ENCODE data around the gene TCERG1L.

Gene TCERG1L

GRCh38 chr10:131224106-131224505 lies 87.4 kb downstream of the TCERG1L start:
- TF ChIP-seq USF1 (IDR thresholded peaks at IDR 0.05) (no peak), EGR1 (IDR thresholded peaks at IDR 0.05) (no peak), YY1 (IDR thresholded peaks at IDR 0.05; ENCODE audit: low read depth) (no peak), CREB1 (IDR thresholded peaks at IDR 0.05; ENCODE audit: low read depth) (no peak), REST (IDR thresholded peaks at IDR 0.05; ENCODE audit: low read depth) (no peak), RAD21 (IDR thresholded peaks at IDR 0.05; ENCODE audit: low read depth) (no peak), ZBTB7A (IDR thresholded peaks at IDR 0.05; ENCODE audit: low read depth) (no peak)

GRCh38 chr10:131223422-131223821 lies 88.1 kb downstream of the TCERG1L start:
- no peak for TF ChIP-seq EGR1 (IDR thresholded peaks at IDR 0.05)
- no peak for TF ChIP-seq EP300 (IDR thresholded peaks at IDR 0.05; ENCODE audit: borderline replicate concordance)
- no peak for TF ChIP-seq YY1 (IDR thresholded peaks at IDR 0.05; ENCODE audit: low read depth)
- no peak for TF ChIP-seq CEBPB (IDR thresholded peaks at IDR 0.05)
- TF ChIP-seq TAF1 (IDR thresholded peaks at IDR 0.05; ENCODE audit: low read depth) = no peak
- TF ChIP-seq MAX (IDR thresholded peaks at IDR 0.05) = no peak
- TF ChIP-seq RAD21 (IDR thresholded peaks at IDR 0.05; ENCODE audit: low read depth) = no peak
- TF ChIP-seq NFIC (IDR thresholded peaks at IDR 0.05) = no peak
- TF ChIP-seq ZBTB7A (IDR thresholded peaks at IDR 0.05; ENCODE audit: low read depth) = no peak
- no peak for TF ChIP-seq FOXM1 (IDR thresholded peaks at IDR 0.05; ENCODE audit: borderline replicate concordance, low read depth)
- TF ChIP-seq TEAD4 (IDR thresholded peaks at IDR 0.05) = no peak

- no peak for TF ChIP-seq EGR1 (IDR thresholded peaks at IDR 0.05)
- TF ChIP-seq FOXM1 (IDR thresholded peaks at IDR 0.05; ENCODE audit: borderline replicate concordance, low read depth) = no peak
- TF ChIP-seq USF1 (IDR thresholded peaks at IDR 0.05) = no peak
- no peak for TF ChIP-seq TCF12 (IDR thresholded peaks at IDR 0.05; ENCODE audit: low read depth)
- no peak for TF ChIP-seq CEBPB (IDR thresholded peaks at IDR 0.05)
- TF ChIP-seq EP300 (IDR thresholded peaks at IDR 0.05; ENCODE audit: borderline replicate concordance) = no peak
Observed at GRCh38 chr10:131222986-131223385, 88.5 kb downstream of the TCERG1L start.

GRCh38 chr10:131221632-131222277 lies 89.8 kb downstream of the TCERG1L start:
- TF ChIP-seq YY1 (IDR thresholded peaks at IDR 0.05; ENCODE audit: low read depth) (no peak), REST (IDR thresholded peaks at IDR 0.05; ENCODE audit: low read depth) (no peak), FOXM1 (IDR thresholded peaks at IDR 0.05; ENCODE audit: borderline replicate concordance, low read depth) (no peak), NFIC (IDR thresholded peaks at IDR 0.05) (no peak), RAD21 (IDR thresholded peaks at IDR 0.05; ENCODE audit: low read depth) (no peak), USF1 (IDR thresholded peaks at IDR 0.05) (no peak), CREB1 (IDR thresholded peaks at IDR 0.05; ENCODE audit: low read depth) (no peak), EP300 (IDR thresholded peaks at IDR 0.05; ENCODE audit: borderline replicate concordance) (no peak), CEBPB (IDR thresholded peaks at IDR 0.05) (no peak), TEAD4 (IDR thresholded peaks at IDR 0.05) (no peak), ZBTB7A (IDR thresholded peaks at IDR 0.05; ENCODE audit: low read depth) (no peak), EGR1 (IDR thresholded peaks at IDR 0.05) (no peak), TCF12 (IDR thresholded peaks at IDR 0.05; ENCODE audit: low read depth) (no peak), TAF1 (IDR thresholded peaks at IDR 0.05; ENCODE audit: low read depth) (no peak), MAX (IDR thresholded peaks at IDR 0.05) (no peak)

GRCh38 chr10:131220601-131221171 lies 90.8 kb downstream of the TCERG1L start:
- TF ChIP-seq NFIC (IDR thresholded peaks at IDR 0.05) (no peak), TEAD4 (IDR thresholded peaks at IDR 0.05) (no peak), REST (IDR thresholded peaks at IDR 0.05; ENCODE audit: low read depth) (no peak), CREB1 (IDR thresholded peaks at IDR 0.05; ENCODE audit: low read depth) (no peak), YY1 (IDR thresholded peaks at IDR 0.05; ENCODE audit: low read depth) (no peak), ZBTB7A (IDR thresholded peaks at IDR 0.05; ENCODE audit: low read depth) (no peak), RAD21 (IDR thresholded peaks at IDR 0.05; ENCODE audit: low read depth) (no peak), EP300 (IDR thresholded peaks at IDR 0.05; ENCODE audit: borderline replicate concordance) (no peak), FOXM1 (IDR thresholded peaks at IDR 0.05; ENCODE audit: borderline replicate concordance, low read depth) (no peak), TCF12 (IDR thresholded peaks at IDR 0.05; ENCODE audit: low read depth) (no peak), CEBPB (IDR thresholded peaks at IDR 0.05) (no peak), TAF1 (IDR thresholded peaks at IDR 0.05; ENCODE audit: low read depth) (no peak), EGR1 (IDR thresholded peaks at IDR 0.05) (no peak), MAX (IDR thresholded peaks at IDR 0.05) (no peak), USF1 (IDR thresholded peaks at IDR 0.05) (no peak)
